Progenitor cell of endocrine pancreas (in vitro differentiated cells): ENCODE results near the gene POLR1B. TPM values are rescaled to one million over a fixed set of nuclear protein-coding genes. Genes with fewer than 3 reads are reported as not detected.

Source experiments
- total RNA-seq: library from RNA; stranded (reverse); gene quantifications from 2 replicates; pipeline ENCODE4 v1.2.1, GENCODE V29; 2021

Gene POLR1B
- total RNA-seq, 1 donor from 2014 or later = 35.9 TPM

Other genes with a start within 250 kb of the POLR1B start
- gene RGPD8, start 108.8 kb upstream of the POLR1B start, total RNA-seq = 11.3 and 13.3 TPM in 2 replicates
- 35.9 and 37.0 TPM in 2 replicates for gene TTL, start 60.3 kb upstream of the POLR1B start, total RNA-seq
- 37.0 and 38.4 TPM in 2 replicates for gene CHCHD5, start 42.1 kb downstream of the POLR1B start, total RNA-seq
- 56.0 and 62.0 TPM in 2 replicates for gene SLC20A1, start 103.5 kb downstream of the POLR1B start, total RNA-seq
- gene NT5DC4, start 178.6 kb downstream of the POLR1B start, total RNA-seq = not detected in 2 replicates
- gene CKAP2L, start 222.1 kb downstream of the POLR1B start, total RNA-seq = 10.3 and 11.5 TPM in 2 replicates
- gene IL1A, start 242.0 kb downstream of the POLR1B start, total RNA-seq = 0.12 TPM in 1 of 2 replicates, not detected in the other